ENCODE data around the gene MAGI1.

Gene MAGI1

DNA sequence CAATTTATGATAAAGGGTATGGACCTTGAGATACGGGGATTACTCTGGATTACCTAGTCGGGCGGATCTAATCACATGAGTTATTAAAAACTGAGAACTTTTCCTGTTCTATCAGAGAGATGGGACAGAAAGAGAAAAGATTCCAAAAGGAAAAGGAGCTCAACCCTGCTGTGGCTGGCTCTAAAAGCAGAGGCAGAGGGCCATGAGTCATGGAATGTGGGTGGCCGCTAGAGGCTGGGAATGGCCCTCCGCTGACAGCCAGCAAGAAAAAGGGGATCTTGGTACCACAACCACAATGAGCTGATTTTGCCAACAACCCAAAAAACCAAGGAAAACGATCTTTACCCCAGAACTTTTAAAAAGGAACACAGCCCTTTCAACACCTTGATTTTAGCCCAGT, 210.0 kb downstream of the MAGI1 start:
- DNase-seq = no peak

DNA sequence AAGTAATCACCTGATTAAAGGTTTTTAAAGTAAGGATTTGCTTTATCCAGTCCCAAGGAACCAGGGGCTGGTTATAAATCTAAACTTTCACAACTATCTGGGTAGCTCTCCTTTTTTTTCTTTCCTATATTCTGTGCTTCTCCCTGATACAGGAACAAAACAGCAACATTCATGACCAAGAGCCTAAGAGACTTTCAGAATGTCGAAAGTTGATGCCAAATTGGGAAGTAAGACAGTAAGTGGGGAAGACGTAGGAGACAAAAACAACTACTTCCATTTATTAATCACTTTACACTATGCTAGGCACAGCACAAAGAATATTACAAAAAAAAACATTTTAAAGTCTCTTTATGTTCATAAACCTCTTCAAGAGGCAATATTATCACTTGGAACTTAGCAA, 211.6 kb downstream of the MAGI1 start:
- DNase-seq = no peak

DNA sequence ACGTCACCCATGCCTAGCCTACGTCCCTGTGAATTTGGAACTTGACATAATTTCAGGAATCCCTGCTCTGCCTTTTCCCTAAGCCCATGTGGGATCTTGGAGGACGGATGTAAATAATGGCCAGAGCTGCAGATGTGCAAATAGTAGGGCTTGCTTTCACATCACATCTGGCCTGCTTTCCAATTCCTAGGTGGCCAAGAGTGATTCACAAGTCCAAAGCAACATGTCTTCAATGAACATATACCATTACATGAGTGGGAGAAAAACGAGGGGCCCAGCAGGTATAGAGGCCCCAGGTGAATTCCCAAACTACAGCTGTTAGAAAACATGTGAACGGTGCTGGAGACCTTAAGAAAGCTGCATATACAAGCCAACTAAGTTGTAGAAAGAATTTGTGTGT, 214.6 kb downstream of the MAGI1 start:
- no peak for DNase-seq

DNA sequence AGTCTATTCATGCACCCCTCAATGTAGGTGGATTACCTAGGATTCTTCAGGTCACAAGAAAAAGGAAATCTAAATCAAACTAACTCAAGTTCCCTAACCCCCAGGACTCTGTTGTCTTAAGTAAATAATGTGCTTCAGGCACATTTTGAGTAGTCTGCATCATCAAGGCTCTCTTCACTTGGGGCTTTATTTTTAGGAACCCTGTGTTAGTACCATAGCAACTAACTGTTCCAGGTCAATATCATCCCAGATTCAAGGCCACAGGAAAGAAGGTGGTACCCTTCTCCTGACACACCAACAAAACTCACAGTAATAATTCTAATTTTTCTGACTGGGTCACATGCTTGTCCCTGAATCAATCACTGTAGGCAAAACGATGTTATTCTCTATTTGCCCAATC, 218.1 kb downstream of the MAGI1 start:
- DNase-seq = no peak

- no peak for DNase-seq
These were observed 218.8 kb downstream of the MAGI1 start for GRCh38 chr3:65819896-65820295.

- no peak for DNase-seq
These were observed 221.1 kb downstream of the MAGI1 start for GRCh38 chr3:65817553-65818126.

GRCh38 chr3:65816208-65816607, 222.5 kb downstream of the MAGI1 start:
- DNase-seq = no peak

DNA sequence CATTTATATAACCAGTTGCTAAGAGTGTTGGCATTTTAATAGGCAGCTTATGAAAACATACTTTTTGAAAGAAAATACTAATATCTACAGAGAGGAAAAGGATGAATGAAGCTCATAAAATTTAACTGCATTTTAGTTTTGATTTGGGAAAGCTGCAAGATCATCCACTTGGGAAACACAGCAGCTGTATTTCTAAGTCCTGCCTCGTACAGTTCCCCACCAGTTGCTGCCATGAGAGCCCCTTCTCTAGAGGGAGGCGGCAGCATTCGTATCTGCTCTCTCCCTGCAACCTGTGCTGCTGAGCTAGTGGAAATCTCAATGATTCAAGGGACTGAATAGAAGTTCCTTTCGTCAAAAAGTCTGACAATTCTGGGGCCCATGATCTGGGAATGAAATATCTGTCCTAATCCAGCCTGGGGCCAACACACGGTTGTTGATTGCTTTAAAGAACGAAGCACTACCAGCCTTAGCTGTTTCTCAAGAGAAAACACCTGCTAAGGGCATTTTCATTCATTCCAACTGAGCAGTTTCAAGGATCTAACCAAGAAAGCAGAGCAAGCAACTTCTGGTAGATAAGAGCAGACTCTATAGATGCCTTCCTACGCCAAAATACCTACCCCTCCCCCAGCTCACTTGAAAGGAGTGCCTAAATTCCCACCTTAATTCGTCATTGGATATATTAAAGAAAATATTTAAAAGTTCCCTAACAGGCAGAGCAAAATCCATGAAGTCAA, 223.7 kb downstream of the MAGI1 start:
- no peak for DNase-seq

GRCh38 chr3:65811892-65812291, 226.8 kb downstream of the MAGI1 start:
- DNase-seq = no peak

DNA sequence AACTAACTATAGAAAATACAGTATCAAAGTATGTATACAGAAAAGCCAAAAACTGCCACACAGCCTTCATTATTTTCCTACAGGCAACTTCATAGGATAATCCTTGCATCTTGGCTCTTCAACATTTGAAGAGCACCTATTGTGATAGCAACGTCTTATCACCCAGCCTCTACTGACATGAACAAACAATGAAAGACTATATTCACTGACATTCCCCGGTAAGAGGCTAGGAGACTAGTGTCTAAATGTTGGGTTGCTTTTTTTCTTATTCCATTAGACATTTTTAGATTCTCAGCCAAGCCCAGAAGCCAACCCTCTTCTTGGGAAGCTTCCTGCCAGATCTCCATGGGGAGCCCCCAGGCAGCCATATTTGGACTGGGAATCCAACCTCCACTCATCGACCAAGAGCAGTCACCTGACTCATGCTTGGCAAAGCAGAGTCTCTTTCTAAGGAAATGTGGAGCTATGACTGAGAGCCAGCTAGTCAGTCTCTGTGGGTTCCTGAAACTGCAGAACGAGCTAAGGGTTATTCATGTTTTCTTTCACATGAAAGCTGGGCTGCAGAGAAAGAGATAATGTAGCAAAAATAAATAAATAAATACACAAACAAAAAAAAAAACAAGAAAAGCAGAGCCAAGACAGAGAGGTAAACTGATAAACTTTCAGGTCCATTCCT, 227.5 kb downstream of the MAGI1 start:
- no peak for DNase-seq

DNA sequence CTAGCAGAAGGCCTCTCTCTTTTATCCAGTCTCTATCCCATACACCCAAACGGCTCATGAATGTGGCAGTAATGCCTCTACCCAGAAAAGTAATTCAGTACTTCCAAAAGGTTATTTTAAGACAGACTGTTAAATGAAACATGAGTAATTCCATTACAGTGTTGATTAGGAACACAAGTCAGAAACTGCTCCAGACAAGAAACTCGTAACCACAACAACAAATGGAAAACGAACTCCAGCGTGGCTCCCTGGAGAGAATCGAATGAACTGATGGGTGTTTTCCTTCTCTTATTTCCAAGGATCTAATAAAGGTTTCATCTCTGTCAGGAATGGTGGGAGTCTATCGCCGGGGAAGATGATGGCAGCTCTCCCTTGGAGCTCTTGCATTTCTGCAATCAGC, 228.4 kb downstream of the MAGI1 start:
- DNase-seq = no peak

DNA sequence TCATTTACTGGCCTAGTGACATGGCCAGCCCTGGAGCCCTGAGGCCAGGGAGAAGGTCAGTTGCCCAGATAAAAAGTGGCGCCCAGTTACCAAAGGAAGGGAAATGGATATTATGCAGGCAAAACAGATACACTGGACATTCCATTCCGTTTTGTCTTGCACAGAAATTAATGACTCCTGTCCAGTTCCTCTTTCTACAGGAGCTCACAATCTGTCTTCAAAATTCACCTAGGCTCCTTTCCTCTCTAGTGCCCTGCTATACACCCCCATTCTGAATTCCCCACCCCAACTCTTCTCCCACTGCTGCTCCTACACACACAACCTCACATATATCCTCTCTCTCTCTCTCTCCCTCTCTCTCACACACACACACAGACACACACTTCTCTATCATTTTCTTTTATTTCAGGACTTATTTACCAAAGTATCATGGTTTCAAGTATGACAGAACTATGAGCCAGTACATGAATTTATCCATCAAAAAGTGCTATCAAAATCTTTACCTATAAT, 229.0 kb downstream of the MAGI1 start:
- DNase-seq = no peak

- DNase-seq = no peak
These were observed 229.9 kb downstream of the MAGI1 start for GRCh38 chr3:65808824-65809223.

- DNase-seq = no peak
These were observed 230.3 kb downstream of the MAGI1 start for GRCh38 chr3:65808407-65808806.

GRCh38 chr3:65807225-65807624, 231.5 kb downstream of the MAGI1 start:
- no peak for DNase-seq

GRCh38 chr3:65806600-65806999, 232.1 kb downstream of the MAGI1 start:
- no peak for DNase-seq

DNA sequence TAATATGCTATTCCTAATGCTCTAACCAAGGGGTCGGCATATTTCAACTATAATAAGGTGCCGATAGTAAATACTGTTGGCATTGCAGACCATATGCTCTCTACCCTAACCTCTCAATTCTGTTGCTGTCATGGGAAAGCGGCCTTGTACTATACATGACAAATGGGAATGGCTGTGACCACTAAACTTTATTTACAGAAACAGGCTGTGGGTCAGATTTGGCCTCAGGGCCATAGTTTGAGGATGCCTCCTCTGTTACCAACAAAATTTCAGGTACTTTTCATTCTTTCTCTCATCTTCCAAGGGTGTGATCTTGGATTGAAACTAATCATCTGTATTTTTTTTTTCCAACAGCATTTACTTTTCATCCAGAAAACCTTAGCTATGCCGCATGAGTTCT, 242.0 kb downstream of the MAGI1 start:
- no peak for DNase-seq

- no peak for DNase-seq
These were observed 243.6 kb downstream of the MAGI1 start for GRCh38 chr3:65795166-65795565.

DNA sequence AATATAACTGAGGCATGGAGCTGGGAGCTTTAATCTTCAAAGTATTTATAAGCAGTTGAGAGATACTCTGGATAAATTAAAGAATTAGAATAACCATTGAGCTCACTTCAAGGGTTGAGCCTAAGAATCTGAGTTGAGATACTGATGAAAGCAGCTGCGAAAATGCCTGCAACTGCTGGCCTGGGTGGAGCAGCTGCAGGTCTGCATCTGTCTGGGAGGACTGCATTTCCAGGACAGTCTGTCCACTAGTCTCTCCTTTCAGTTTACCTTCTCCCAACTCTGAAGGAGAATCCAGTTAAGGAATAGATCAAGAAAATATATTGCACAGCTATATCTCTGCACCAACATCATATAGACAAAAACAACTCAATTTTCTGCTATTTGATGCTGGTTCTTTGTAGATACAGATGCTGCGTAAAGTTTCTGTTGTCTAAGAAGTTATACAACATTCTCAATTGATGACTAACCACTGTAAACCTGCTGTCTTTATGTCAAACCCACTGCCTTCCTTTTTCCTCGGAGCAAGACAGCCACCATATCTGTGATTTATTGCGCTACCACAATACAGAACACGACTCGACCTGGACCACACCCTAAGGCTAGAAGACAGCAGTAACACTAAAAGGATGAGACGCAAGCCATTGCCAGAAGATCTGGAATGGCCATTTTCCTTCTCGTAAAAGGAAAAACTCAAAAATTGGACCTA, 245.1 kb downstream of the MAGI1 start:
- DNase-seq = no peak

DNA sequence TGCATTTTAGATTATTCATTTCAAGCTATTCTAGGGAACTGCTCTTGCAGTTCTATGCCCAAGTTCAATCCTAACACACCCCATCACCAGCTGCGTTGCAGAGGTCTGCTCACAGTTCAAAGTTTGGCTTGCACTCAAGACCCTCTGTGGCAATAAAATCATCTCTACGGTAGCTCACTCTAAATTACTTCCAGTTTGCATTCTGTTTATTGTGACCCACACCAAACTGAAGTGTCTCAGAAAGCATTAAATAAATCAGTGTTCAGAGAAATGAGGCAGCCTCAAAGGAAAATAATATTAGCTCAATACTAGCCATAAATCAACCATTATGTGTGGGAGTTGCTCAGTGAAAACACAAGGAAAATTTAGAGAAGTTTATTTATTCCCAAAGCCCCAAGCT, 250.3 kb downstream of the MAGI1 start:
- DNase-seq = no peak

DNA sequence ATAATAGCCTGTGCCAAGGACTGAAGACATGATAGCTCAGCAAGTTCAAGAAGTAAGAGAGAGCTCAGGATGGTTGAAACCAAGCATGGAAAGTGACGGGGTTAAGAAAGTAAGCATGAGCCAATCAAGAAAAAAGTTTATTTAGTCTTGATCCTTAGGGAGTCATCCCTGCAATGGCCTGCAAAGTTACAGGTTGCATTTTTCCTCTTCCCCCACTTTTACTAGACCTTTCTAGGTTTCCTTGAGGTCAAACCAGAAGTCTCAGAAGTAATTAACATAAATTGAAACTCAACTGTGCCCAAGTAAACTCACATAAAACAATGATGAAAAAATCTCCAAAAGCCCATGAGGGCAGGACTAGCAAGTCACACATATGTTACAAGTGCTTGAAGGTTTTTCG, 250.9 kb downstream of the MAGI1 start:
- DNase-seq = no peak

DNA sequence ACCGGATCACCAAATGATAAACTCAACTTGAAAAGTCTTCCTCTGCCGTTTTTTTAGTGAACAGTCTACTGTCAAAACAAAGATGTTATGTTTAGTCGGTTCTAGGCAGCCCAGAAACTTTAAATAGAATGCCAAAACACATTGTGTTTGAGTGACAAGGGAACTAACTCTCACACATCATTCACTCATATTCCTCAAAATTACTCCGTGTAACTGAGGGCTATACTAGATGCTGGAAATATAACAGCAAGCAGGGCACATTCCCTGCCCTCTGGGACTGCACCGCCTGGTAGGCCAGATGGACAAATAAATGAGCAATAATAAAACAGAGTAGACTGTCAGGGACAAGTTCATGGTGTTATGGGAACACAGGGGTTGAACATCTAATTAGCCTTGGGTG, 251.4 kb downstream of the MAGI1 start:
- DNase-seq = no peak

- DNase-seq = no peak
These were observed 251.8 kb downstream of the MAGI1 start for GRCh38 chr3:65786890-65787289.

Data from cortex of kidney (tissue), 1 donor.